ENCODE results near the gene ENTHD1.

ENTHD1 gene

GRCh38 chr22:39703928-39704639 lies 189.5 kb downstream of the ENTHD1 start:
- Histone ChIP-seq H3K27ac (no peak overlapping the region), H3K4me3 (ENCODE audit: low read depth, low read length) (no peak overlapping the region), H3K36me3 (replicated peaks) (no peaks in the 10 kb centered on the region), H3K27me3 (replicated peaks) (peaks cover 12% of the 10 kb centered on the region)
- DNase-seq, result no peak
- in situ Hi-C loops (cut with HindIII; ENCODE audit: low pct_ligation_motif_present, low sequenced_read_pairs), result no loop called here
- TF ChIP-seq CTCF (IDR thresholded peaks at IDR 0.05; ENCODE audit: low read depth, low read length, missing control alignments), result no peak

- TF ChIP-seq CTCF (IDR thresholded peaks at IDR 0.05; ENCODE audit: low read depth, low read length, missing control alignments), result no peak
- in situ Hi-C loops (cut with HindIII; ENCODE audit: low pct_ligation_motif_present, low sequenced_read_pairs), result no loop called here
- Histone ChIP-seq H3K4me3 (ENCODE audit: low read depth, low read length) (no peak overlapping the region), H3K36me3 (replicated peaks) (no peaks in the 10 kb centered on the region), H3K27ac (no peak overlapping the region), H3K27me3 (replicated peaks) (peaks cover 12% of the 10 kb centered on the region)
- DNase-seq, result no peak
Observed at GRCh38 chr22:39703091-39703490, 190.5 kb downstream of the ENTHD1 start.

GRCh38 chr22:39700565-39700964 lies 193.0 kb downstream of the ENTHD1 start:
- TF ChIP-seq CTCF (IDR thresholded peaks at IDR 0.05; ENCODE audit: low read depth, low read length, missing control alignments), result no peak
- H3K4me3 ChIP-seq (ENCODE audit: low read depth, low read length), result no peak overlapping the region
- peaks cover 14% of the 10 kb centered on the region for H3K27me3 ChIP-seq (replicated peaks)
- no peaks in the 10 kb centered on the region for H3K36me3 ChIP-seq (replicated peaks)
- in situ Hi-C loops (cut with HindIII; ENCODE audit: low pct_ligation_motif_present, low sequenced_read_pairs), result no loop called here
- H3K27ac ChIP-seq, result no peak overlapping the region
- no peak for DNase-seq

- Histone ChIP-seq H3K36me3 (replicated peaks) (no peaks in the 10 kb centered on the region), H3K27me3 (replicated peaks) (peaks cover 14% of the 10 kb centered on the region), H3K27ac (no peak overlapping the region), H3K4me3 (ENCODE audit: low read depth, low read length) (no peak overlapping the region)
- no peak for DNase-seq
- no peak for TF ChIP-seq CTCF (IDR thresholded peaks at IDR 0.05; ENCODE audit: low read depth, low read length, missing control alignments)
- in situ Hi-C loops (cut with HindIII; ENCODE audit: low pct_ligation_motif_present, low sequenced_read_pairs), result no loop called here
Observed at GRCh38 chr22:39699631-39700360, 193.8 kb downstream of the ENTHD1 start.

GRCh38 chr22:39697790-39698430 lies 195.7 kb downstream of the ENTHD1 start:
- H3K27ac ChIP-seq, result no peak overlapping the region
- H3K27me3 ChIP-seq (replicated peaks), result peaks cover 13% of the 10 kb centered on the region
- in situ Hi-C loops (cut with HindIII; ENCODE audit: low pct_ligation_motif_present, low sequenced_read_pairs), result no loop called here
- no peak for TF ChIP-seq CTCF (IDR thresholded peaks at IDR 0.05; ENCODE audit: low read depth, low read length, missing control alignments)
- DNase-seq, result no peak
- no peak overlapping the region for H3K4me3 ChIP-seq (ENCODE audit: low read depth, low read length)
- H3K36me3 ChIP-seq (replicated peaks), result no peaks in the 10 kb centered on the region

Data from brain microvascular endothelial cell (primary cell).